Testis (tissue), 3 donors: ENCODE results near the gene HDAC1. TPM values are rescaled to one million over a fixed set of nuclear protein-coding genes. Genes with fewer than 3 reads are reported as not detected.
"Not testable (repeated sequence)": the region's sequence is repeated elsewhere in the genome, so short reads cannot be mapped to it uniquely, and the experiment has no call there.

Experiments
- DNase-seq: peaks from one replicate; pipeline ENCODE4 v3.0.0-alpha.2; 2019
- H3K27ac ChIP-seq, 2 donors: fragments of 200-600 bp; sonication (generic); one replicate each; pipeline ENCODE4 v1.5.1; 2019
- H3K27me3 ChIP-seq: fragments of 200-600 bp; sonication (generic); one replicate; pipeline ENCODE4 v1.5.1; 2019
- H3K36me3 ChIP-seq: fragments of 200-600 bp; sonication (generic); one replicate; pipeline ENCODE4 v1.5.1; 2017; ENCODE audit warnings: low read depth; ENCODE audit errors: missing control alignments
- H3K4me1 ChIP-seq: fragments of 200-600 bp; sonication (generic); one replicate; pipeline ENCODE4 v1.5.1; 2019
- H3K4me3 ChIP-seq, 2 donors: fragments of 200-600 bp; sonication (generic); one replicate each; pipeline ENCODE4 v1.5.1; 2017 to 2019
- H3K9me3 ChIP-seq: fragments of 200-600 bp; sonication (generic); one replicate; pipeline ENCODE4 v1.5.1; 2017
- POLR2A ChIP-seq: fragments of 450-650 bp; IDR thresholded peaks from one replicate; pipeline ENCODE4 v1.6.1; 2017; ENCODE audit warnings: antibody characterized with exemption, mild to moderate bottlenecking, moderate library complexity
- WGBS, 2 donors: methylation state at CpG; one replicate each; pipeline ENCODE4 v1.1.5; 2018; 5-methylcytosine and 5-hydroxymethylcytosine counted together
- intact Hi-C: fragments of 100-400 bp; cut with DNase I; formaldehyde crosslinking; loops from one replicate; pipeline ENCODE4 v1.15.1; 2023; ENCODE audit warnings: low total_unique reads
- polyA plus RNA-seq: library from polyadenylated mRNA; stranded (reverse); fragments of 350-450 nt; fragmentation: Illumina TruSeq; extraction: RNeasy Lipid Tissue Mini Kit (QIAGEN cat#74804); gene quantifications from one replicate; pipeline ENCODE4 v1.2.3, GENCODE V29; 2014; ENCODE audit warnings: low read depth, low replicate concordance; ENCODE audit not compliant: insufficient read depth
- total RNA-seq, 2 donors: library from RNA; depleted of rRNA; stranded (reverse); fragments of >200 nt; gene quantifications; one replicate each; pipeline ENCODE4 v1.2.3, GENCODE V29; 2016
- TF ChIP-seq, protein P1 (sequence below), 3 experiments: fragments of 450-650 bp in 2 of 3; fragments of 200-600 bp in 1 of 3; sonication (generic) in 1 of 3; IDR thresholded peaks; one replicate each; pipeline ENCODE4 v1.5.1; 2016 to 2019; ENCODE audit warnings: antibody characterized with exemption in 3 of 3, mild to moderate bottlenecking in 2 of 3, moderate library complexity in 1 of 3

Gene HDAC1
- total and polyA plus RNA-seq, 3 donors from 2014 or later = 83.1 to 99.2 (median 91.6) TPM

DNA sequence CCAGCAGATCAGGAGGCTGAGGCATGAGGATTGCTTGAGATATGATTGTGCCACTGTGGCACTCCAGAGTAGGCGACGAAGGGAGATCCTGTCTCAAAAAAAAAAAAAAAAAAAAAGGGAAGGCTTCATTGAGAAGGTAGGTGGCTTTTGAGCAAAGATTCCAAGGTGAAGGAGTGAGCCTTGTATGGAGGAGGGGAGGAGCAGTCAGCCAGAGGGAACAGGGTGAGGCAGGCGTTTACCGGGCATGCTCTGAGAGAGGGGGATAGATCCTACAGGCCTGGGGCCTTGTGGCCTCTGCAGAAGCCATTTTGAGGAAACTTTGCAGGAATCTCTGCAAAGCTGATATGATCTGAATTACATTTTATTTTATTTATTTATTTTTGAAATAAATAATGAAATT, 5.1 kb upstream of the HDAC1 start:
- TF ChIP-seq POLR2A = no peak
- TF ChIP-seq, protein P1, sequence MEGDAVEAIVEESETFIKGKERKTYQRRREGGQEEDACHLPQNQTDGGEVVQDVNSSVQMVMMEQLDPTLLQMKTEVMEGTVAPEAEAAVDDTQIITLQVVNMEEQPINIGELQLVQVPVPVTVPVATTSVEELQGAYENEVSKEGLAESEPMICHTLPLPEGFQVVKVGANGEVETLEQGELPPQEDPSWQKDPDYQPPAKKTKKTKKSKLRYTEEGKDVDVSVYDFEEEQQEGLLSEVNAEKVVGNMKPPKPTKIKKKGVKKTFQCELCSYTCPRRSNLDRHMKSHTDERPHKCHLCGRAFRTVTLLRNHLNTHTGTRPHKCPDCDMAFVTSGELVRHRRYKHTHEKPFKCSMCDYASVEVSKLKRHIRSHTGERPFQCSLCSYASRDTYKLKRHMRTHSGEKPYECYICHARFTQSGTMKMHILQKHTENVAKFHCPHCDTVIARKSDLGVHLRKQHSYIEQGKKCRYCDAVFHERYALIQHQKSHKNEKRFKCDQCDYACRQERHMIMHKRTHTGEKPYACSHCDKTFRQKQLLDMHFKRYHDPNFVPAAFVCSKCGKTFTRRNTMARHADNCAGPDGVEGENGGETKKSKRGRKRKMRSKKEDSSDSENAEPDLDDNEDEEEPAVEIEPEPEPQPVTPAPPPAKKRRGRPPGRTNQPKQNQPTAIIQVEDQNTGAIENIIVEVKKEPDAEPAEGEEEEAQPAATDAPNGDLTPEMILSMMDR (IDR thresholded peaks at IDR 0.05) = no peak
- no peak for DNase-seq
- H3K4me1 ChIP-seq = no peaks in the 10 kb centered on the region
- no peak overlapping the region for H3K27ac ChIP-seq
- H3K36me3 ChIP-seq = no peaks in the 10 kb centered on the region
- H3K27me3 ChIP-seq = no peaks in the 10 kb centered on the region
- no peaks in the 10 kb centered on the region for H3K9me3 ChIP-seq
- WGBS, 2 donors = 92 to 94% methylated on average over 4 of the region's 4 CpGs
- intact Hi-C loops = no loop called here
- no peak overlapping the region for H3K4me3 ChIP-seq

DNA sequence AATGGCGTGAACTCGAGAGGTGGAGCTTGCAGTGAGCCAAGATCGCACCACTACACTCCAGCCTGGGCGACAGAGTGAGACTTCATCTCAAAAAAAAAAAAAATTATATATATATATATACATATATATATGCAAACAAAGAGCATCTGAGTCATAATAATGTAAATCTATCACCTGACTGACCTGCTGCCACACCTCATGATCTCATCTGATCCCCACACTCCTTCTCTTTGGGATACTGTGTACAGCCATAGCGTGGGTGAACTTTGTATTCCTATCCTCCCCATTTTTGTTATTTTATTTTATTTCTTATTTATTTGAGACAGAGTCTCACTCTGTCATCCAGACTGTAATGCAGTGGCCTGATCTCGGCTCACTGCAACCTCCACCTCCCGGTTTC, 2.6 kb upstream of the HDAC1 start:
- 91 to 98% methylated on average over 7 of the region's 7 CpGs for WGBS, 2 donors
- Histone ChIP-seq H3K36me3 (no peaks in the 10 kb centered on the region), H3K27ac (no peak overlapping the region), H3K9me3 (no peaks in the 10 kb centered on the region), H3K27me3 (no peaks in the 10 kb centered on the region), H3K4me1 (no peaks in the 10 kb centered on the region), H3K4me3 (no peak overlapping the region)
- TF ChIP-seq, protein P1 (IDR thresholded peaks at IDR 0.05) = no peak
- TF ChIP-seq POLR2A = no peak
- no peak for DNase-seq
- intact Hi-C loops = no loop called here

DNA sequence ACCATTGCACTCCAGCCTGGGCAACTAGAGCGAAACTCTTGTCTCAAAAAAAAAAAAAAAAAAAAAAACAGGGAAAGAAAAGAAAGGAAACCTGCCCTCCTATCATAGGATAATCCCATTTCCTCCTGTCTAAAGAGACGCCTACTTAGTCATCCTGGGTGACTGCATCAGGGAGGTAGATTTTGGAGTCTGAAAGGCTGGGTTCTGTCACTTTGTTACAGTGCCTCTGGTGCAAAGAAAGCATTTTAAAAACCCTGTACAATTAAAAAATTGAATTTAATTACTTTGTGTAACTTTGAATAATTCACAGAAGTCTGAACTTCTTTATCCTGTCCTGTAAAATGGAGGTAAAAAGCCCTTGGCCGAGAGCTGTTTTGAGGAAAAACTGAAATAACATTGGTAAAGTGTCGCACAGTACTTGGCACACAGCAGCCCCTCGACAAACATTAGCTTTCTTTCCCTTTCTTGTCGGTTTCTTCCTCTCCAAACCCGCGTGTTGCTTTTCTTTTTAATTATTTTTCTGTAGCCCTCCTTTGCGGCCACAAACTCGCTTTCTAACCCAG, 657 bp upstream of the HDAC1 start:
- peak overlapping the region; percentile 96 to 98 for H3K4me3 ChIP-seq
- no peak for TF ChIP-seq POLR2A
- TF ChIP-seq, protein P1 (IDR thresholded peaks at IDR 0.05) = no peak
- no peaks in the 10 kb centered on the region for H3K4me1 ChIP-seq
- no peaks in the 10 kb centered on the region for H3K9me3 ChIP-seq
- no peak for DNase-seq
- H3K27ac ChIP-seq = peak overlapping the region; percentile 89 to 90
- no peaks in the 10 kb centered on the region for H3K27me3 ChIP-seq
- intact Hi-C loops = no loop called here
- no peaks in the 10 kb centered on the region for H3K36me3 ChIP-seq
- WGBS, 2 donors = 47 to 48% methylated on average over 10 of the region's 10 CpGs

DNA sequence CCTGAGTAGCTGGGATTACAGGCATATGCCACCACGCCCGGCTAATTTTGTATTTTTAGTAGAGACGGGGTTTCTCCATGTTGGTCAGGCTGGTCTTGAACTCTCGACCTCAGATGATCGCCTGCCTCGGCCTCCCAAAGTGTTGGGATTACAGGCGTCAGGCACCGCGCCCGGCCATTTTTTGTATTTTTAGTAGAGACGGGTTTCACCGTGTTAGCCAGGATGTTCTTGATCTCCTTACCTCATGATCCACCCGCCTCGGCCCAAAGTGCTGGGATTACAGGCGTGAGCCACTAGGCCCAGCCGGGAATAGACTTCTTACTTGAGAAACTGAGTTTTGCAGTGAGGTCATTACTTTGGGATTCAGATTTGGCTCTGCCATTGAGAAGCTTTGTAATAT, 6.3 kb downstream of the HDAC1 start:
- H3K36me3 ChIP-seq, DNase-seq, H3K27me3 ChIP-seq, intact Hi-C loops, H3K4me3 ChIP-seq, H3K27ac ChIP-seq, H3K9me3 ChIP-seq, H3K4me1 ChIP-seq: not testable (repeated sequence)
- 69 to 93% methylated on average over 16 of the region's 16 CpGs for WGBS, 2 donors

DNA sequence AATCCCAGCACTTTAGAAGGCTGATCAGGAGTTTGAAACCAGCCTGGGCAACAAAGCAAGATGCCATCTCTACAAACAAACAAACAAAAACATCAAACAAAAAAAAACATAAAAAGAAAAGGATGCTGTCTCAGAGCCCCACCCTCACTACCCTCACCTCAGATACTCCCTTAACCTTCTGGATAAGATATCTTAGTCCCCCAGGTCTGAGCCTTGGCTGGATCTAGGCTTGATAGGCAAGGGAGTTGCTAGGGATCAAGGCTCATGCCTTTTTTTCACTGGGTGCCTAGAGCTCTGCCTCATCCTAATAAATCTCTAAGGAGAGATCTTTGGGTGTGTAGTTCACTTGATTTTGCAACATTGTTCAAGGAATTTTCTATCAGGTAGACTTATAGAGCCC, 7.4 kb downstream of the HDAC1 start:
- Histone ChIP-seq H3K27ac (no peak overlapping the region), H3K9me3 (no peaks in the 10 kb centered on the region), H3K27me3 (no peaks in the 10 kb centered on the region), H3K4me1 (peaks cover 6% of the 10 kb centered on the region), H3K36me3 (peaks cover 3% of the 10 kb centered on the region), H3K4me3 (no peak overlapping the region)
- intact Hi-C loops = no loop called here
- DNase-seq = no peak
- TF ChIP-seq, protein P1 (IDR thresholded peaks at IDR 0.05) = no peak
- no peak for TF ChIP-seq POLR2A
